ENCODE measurements around the gene ARHGEF16.

ARHGEF16 gene

GRCh38 chr1:3508757-3509415 lies 54.4 kb downstream of the ARHGEF16 start:
- no peak for DNase-seq
- intact Hi-C loops (cut with DNase I) = no loop called here

- intact Hi-C loops (cut with DNase I) = no loop called here
- no peak for DNase-seq
Observed at GRCh38 chr1:3509721-3510120, 55.3 kb downstream of the ARHGEF16 start.

- DNase-seq = no peak
- intact Hi-C loops (cut with DNase I) = no loop called here
Observed at GRCh38 chr1:3510136-3510955, 55.9 kb downstream of the ARHGEF16 start.

- intact Hi-C loops (cut with DNase I) = no loop called here
- no peak for DNase-seq
Observed at GRCh38 chr1:3510956-3511250, 56.4 kb downstream of the ARHGEF16 start.

GRCh38 chr1:3511306-3511705 lies 56.8 kb downstream of the ARHGEF16 start:
- DNase-seq = no peak
- intact Hi-C loops (cut with DNase I) = no loop called here

GRCh38 chr1:3511856-3512255 lies 57.4 kb downstream of the ARHGEF16 start:
- no peak for DNase-seq
- intact Hi-C loops (cut with DNase I) = no loop called here

- no peak for DNase-seq
- intact Hi-C loops (cut with DNase I) = no loop called here
Observed at GRCh38 chr1:3514404-3514803, 59.9 kb downstream of the ARHGEF16 start.

GRCh38 chr1:3515272-3515671 lies 60.8 kb downstream of the ARHGEF16 start:
- intact Hi-C loops (cut with DNase I) = no loop called here

GRCh38 chr1:3515774-3516480 lies 61.5 kb downstream of the ARHGEF16 start:
- no peak for DNase-seq

More at GRCh38 chr1:3515272-3515671, 60.8 kb downstream of the ARHGEF16 start:
- no peak for DNase-seq

GRCh38 chr1:3516481-3516869 lies 62.0 kb downstream of the ARHGEF16 start:
- intact Hi-C loops (cut with DNase I) = no loop called here
- no peak for DNase-seq

More at GRCh38 chr1:3515774-3516480, 61.5 kb downstream of the ARHGEF16 start:
- intact Hi-C loops (cut with DNase I) = no loop called here

- intact Hi-C loops (cut with DNase I) = no loop called here
- no peak for DNase-seq
Observed at GRCh38 chr1:3516911-3517675, 62.6 kb downstream of the ARHGEF16 start.

GRCh38 chr1:3518256-3518655 lies 63.8 kb downstream of the ARHGEF16 start:
- DNase-seq = no peak

GRCh38 chr1:3518756-3519155 lies 64.3 kb downstream of the ARHGEF16 start:
- intact Hi-C loops (cut with DNase I) = no loop called here
- DNase-seq = no peak

More at GRCh38 chr1:3518256-3518655, 63.8 kb downstream of the ARHGEF16 start:
- intact Hi-C loops (cut with DNase I) = no loop called here

- no peak for DNase-seq
- intact Hi-C loops (cut with DNase I) = no loop called here
Observed at GRCh38 chr1:3519301-3519885, 64.9 kb downstream of the ARHGEF16 start.

- DNase-seq = no peak
- intact Hi-C loops (cut with DNase I) = no loop called here
Observed at GRCh38 chr1:3520419-3521378, 66.2 kb downstream of the ARHGEF16 start.

GRCh38 chr1:3521426-3521825 lies 67.0 kb downstream of the ARHGEF16 start:
- DNase-seq = peak in 1 of 10 donors; percentile 79
- intact Hi-C loops (cut with DNase I) = no loop called here

- intact Hi-C loops (cut with DNase I) = no loop called here
- DNase-seq = no peak
Observed at GRCh38 chr1:3522112-3522511, 67.6 kb downstream of the ARHGEF16 start.

GRCh38 chr1:3522564-3523265 lies 68.2 kb downstream of the ARHGEF16 start:
- intact Hi-C loops (cut with DNase I) = no loop called here
- DNase-seq = no peak

- DNase-seq = no peak
- intact Hi-C loops (cut with DNase I) = no loop called here
Observed at GRCh38 chr1:3523980-3524379, 69.5 kb downstream of the ARHGEF16 start.

Measured in posterior cingulate gyrus (tissue), 11 donors.